Islet of Langerhans (tissue), 1 donor: ENCODE data around the gene ARMC7.
"Not testable (repeated sequence)": the region's sequence is repeated elsewhere in the genome, so short reads cannot be mapped to it uniquely, and the experiment has no call there.

Experiments used
- FAIRE-seq: peaks from one replicate; lab custom pipeline; 2011; peaks lifted over from hg19 to GRCh38; lab: Jason Lieb, UNC

The ARMC7 gene

DNA sequence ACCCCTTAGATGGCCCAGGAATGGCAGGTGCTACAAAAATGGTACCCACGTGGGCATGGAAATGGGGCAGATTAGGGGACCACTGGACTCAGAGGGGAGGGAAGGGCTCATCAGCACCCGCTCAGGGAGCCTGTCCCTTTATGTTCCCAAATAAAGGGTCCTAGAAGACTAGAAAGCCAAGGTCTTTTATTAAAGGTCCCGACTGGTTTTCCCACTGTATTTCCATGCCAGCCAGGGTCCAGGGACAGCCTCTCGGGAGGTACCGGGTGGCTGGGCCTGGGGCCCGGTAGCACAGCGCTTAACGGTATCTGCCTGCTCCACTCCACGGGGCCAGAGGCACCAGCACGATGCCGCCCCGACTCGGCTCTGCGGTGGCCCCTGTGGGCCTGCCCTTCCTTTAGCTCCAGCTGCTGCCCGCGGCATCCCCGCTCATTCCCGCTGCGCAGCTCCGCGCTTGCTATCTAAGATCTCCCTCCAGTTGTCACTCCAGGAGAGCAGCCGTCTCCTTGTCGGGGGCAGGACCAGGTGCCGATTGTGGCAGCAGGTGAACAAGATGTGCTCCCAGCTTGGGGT lies 20.4 kb downstream of the ARMC7 start:
- FAIRE-seq, result no peak

GRCh38 chr17:75130632-75131277 lies 21.0 kb downstream of the ARMC7 start:
- FAIRE-seq, result no peak

- FAIRE-seq, result no peak
Measured at GRCh38 chr17:75131278-75132017, 21.7 kb downstream of the ARMC7 start, which contains the start of gene NT5C. TSS of gene NT5C (minus strand) at chr17:75131742. CDS start at chr17:75131707, 35 bp downstream.

- not testable (repeated sequence) for FAIRE-seq
Measured at GRCh38 chr17:75132018-75133000, 22.5 kb downstream of the ARMC7 start.

DNA sequence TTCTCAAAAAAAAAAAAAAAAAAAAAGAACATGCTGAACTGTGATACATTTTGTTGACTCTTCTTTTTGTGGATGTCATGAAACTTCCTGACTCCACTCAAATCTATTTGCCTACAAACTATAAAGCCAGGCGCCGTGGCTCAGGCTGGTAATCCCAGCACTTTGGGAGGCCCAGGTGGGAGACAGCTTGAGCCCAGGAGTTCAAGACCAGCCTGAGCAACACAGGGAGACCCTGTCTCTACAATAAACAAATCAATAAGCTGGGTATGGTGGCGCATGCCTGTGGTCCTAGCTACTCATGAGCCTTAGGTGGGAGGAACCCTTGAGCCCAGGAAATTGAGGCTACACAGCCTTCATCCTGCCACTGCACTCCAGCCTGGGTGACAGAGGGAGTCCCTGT lies 23.2 kb downstream of the ARMC7 start:
- no peak for FAIRE-seq

DNA sequence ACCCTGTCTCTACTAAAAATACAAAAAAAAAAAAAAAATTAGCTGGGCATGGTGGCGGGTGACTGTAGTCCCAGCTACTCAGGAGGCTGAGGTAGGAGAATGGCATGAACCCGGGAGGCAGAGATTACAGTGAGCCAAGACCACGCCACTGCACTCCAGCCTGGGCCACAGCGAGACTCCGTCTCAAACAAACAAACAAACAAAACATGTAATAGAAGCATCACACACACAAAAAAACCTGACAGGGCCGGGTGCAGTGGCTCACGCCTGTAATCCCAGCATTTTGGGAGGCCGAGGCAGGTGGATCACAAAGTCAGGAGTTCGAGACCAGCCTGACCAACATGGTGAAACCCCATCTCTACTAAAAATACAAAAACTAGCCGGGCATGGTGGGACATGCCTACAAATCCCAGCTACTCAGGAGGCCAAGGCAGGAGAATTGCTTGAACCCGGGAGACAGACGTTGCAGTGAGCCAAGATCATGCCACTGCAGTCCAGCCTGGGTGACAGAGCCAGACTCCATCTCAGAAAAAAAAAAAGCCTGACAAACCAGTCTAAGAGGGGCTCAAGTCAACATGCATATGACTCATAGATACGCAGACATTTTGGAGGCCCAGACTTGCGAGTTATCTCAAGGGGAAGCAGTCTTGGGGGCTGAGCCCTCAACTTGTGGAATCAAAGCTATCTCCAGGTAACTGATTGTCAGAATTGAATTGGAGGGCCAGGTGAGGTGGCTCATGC lies 24.0 kb downstream of the ARMC7 start:
- not testable (repeated sequence) for FAIRE-seq

- FAIRE-seq, result no peak
Measured at GRCh38 chr17:75135452-75135851, 25.7 kb downstream of the ARMC7 start.

DNA sequence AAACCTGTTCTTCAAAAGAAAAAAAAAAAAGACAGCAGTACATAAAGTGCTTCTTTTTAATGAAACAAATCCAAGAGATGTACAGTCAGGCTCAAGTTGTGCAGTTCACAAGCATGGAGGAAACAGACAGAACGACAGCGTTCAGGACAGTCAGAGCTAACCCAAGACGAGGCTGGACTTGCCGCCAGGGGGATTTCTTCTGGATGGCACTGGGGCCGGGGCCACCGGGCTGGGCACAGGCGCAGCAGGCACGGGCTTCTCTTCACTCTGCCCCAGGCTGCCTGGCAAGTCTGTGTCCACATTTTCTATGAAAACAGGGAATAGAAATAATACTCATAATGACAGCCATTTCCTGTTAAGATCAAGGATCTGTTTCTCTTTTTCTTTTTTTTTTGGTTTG lies 26.2 kb downstream of the ARMC7 start:
- no peak for FAIRE-seq

GRCh38 chr17:75137762-75138161 lies 28.0 kb downstream of the ARMC7 start:
- FAIRE-seq, result not testable (repeated sequence)

DNA sequence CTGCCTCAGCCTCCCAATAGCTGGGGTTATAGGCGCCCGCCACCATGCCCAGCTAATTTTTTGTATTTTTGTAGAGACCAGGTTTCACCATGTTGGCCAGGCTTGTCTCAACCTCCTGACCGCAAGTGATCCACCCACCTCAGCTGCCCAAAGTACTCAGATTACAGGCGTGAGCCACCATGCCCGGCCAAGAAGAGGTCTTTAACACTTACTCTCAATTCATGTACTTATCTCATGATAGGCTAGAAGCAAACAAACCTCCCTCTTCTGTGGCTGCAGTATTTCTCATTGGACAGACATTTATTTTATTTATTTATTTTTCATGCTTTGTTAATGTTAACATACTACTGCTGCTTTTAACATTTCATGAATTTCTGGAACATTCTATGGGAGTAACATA lies 28.8 kb downstream of the ARMC7 start:
- no peak for FAIRE-seq

DNA sequence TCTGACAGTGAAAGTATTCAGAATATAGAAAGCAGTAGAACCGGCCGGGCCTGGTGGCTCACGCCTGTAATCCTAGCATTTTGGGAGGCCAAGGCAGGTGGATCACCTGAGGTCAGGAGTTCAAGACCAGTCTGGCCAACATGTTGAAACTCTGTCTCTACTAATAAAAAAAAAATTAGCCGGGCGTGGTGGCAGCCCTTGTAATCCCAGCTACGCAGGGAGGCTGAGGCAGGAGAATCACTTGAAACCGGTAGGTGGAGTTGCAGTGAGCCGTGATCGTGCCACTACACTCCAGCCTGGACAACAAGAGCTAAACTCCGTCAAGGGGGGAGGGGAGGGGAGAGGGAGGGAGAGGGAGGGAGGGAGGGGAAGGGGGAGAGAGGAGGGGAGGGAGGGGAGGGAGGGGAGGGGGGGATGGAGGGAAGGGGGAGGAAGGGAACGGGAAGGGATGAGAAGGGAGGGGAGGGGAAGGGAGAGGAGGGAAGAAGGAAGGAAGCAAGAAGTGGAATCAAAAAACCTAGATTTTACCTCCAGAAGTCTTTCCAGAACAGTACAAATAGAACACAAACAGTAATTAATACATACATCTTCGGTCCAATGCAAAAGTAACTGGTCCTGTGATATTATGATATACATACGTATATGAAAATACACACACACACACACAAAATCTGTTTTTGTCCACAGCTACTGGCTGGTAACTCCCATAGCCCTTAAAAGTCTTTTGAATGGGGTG lies 32.6 kb downstream of the ARMC7 start:
- no peak for FAIRE-seq

- no peak for FAIRE-seq
Measured at GRCh38 chr17:75144816-75145512, 35.2 kb downstream of the ARMC7 start.

DNA sequence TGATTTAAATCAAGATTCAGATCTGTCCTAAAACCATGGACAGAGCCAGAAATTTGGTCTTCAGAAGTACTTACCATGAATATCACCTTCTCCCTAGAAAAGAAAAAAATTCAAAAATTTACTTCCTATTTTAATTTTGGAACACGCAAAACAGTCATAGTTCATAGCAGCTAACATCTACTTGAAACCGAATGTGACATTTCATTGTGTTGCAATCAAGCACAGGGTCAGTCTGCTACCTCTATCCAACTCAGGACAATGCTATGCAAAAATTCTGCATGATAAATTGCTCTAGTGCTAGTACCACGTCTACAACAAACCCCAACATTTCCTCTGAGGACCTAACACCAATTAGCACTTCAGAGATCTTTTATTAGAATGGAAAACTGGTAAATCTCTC lies 36.8 kb downstream of the ARMC7 start:
- no peak for FAIRE-seq

DNA sequence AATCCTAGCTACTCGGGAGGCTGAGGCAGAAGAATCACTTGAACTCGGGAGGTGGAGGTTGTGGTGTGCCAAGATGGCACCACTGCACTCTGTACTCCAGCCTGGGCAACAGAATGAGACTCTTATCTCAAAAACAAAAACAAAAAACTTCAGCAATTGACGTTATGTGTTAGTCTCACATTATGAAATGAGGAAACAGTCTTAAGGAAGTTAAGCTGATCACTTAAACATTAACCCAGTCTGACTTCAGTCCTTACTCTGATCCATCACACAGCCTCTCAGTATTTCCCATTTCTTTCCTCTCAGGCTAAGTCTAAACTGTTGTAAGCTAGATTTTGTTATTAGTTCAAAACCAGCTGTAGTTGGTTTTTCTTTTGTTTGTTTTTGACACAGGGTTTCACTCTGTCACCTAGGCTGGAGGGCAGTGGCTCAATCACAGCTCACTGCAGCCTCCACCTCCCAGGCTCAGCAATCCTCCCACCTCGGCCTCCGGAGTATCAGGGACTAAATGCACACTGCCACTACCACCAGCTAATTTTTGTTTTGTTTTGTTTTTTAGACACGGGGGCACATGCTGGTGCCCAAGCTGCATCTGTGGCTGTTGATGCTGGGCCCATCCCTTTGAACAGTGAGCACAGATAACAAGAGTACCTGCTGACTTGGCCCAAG lies 38.2 kb downstream of the ARMC7 start:
- no peak for FAIRE-seq

DNA sequence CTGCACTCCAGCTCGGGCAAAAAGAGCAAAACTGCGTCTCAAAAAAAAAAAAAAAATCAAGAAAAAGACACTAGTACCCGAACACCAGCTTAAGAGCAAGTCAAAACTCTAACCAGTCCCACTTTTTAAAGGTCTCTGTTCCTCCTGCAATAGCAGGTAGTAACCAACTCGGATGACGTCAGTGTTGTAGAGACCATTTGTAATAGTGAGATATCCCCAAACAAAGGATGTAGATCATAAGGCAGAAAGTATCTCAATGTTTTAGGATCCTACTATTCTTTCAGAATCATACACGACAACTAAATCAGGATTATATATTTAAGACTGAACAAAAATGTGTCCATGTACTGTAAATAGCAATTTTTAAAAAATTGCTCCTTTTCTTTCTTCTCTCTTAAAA lies 42.2 kb downstream of the ARMC7 start:
- no peak for FAIRE-seq

GRCh38 chr17:75152523-75152921 lies 42.8 kb downstream of the ARMC7 start:
- FAIRE-seq, result no peak

- FAIRE-seq, result no peak
Measured at GRCh38 chr17:75152922-75153779, 43.4 kb downstream of the ARMC7 start.

GRCh38 chr17:75153780-75154194 lies 44.0 kb downstream of the ARMC7 start:
- FAIRE-seq, result no peak
